ENCODE results near the gene THUMPD2. TPM values are rescaled to one million over a fixed set of nuclear protein-coding genes. Genes with fewer than 3 reads are reported as not detected.

Gene THUMPD2, protein sequence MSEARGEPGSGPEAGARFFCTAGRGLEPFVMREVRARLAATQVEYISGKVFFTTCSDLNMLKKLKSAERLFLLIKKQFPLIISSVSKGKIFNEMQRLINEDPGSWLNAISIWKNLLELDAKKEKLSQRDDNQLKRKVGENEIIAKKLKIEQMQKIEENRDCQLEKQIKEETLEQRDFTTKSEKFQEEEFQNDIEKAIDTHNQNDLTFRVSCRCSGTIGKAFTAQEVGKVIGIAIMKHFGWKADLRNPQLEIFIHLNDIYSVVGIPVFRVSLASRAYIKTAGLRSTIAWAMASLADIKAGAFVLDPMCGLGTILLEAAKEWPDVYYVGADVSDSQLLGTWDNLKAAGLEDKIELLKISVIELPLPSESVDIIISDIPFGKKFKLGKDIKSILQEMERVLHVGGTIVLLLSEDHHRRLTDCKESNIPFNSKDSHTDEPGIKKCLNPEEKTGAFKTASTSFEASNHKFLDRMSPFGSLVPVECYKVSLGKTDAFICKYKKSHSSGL
- 13.6 to 19.6 TPM (median 14.7 TPM) in 3 replicates for total RNA-seq (2021)
- Bru-seq, nascent RNA: percentile 94 among the genes with signal in this experiment
- long read RNA-seq, experiment 1, transcript THUMPD2-201 (11 exons, 2,089 nt): minor isoform, 7 of 120 reads
- long read RNA-seq, experiment 1, transcript THUMPD2-204 (10 exons, 1,970 nt): major isoform, 72 of 120 reads
- long read RNA-seq, experiment 1, partial matches to known transcripts: 6 of 120 reads
- long read RNA-seq, experiment 1, other reads (novel, unspliced or antisense): 34 of 120 reads
- long read RNA-seq, experiment 2, transcript THUMPD2-204 (10 exons, 1,970 nt): major isoform, 19 of 35 reads
- long read RNA-seq, experiment 2, partial matches to known transcripts: 3 of 35 reads
- long read RNA-seq, experiment 2, other reads (novel, unspliced or antisense): 10 of 35 reads
- long read RNA-seq, experiment 3, transcript THUMPD2-201 (11 exons, 2,089 nt): minor isoform, 7 of 122 reads
- long read RNA-seq, experiment 3, transcript THUMPD2-204 (10 exons, 1,970 nt): major isoform, 79 of 122 reads
- long read RNA-seq, experiment 3, partial matches to known transcripts: 11 of 122 reads
- long read RNA-seq, experiment 3, other reads (novel, unspliced or antisense): 24 of 122 reads

DNA sequence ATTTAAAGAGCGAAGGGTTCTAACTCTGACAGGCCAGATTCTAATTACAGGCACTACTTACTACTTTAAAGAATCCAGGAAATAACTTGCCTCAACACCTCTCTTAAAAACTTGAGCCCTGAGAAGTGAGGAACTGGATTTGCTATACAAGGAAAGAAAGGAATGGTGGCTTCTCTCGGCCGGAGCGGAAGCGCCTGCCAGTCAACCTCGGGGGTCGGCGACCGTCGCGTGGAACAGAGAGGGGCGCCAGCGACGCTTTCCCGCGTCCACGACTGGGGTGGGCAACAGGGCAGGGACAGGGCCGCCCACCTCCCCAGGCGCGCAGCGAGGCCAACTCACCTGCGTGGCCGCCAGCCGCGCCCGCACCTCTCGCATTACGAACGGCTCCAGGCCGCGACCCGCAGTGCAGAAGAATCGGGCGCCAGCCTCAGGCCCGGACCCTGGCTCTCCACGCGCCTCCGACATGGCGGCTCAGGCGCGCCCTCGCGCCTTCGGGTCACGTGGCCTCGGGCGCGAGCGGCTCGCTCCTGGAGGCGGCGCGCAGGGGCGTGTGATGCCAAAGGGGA lies at the start of gene THUMPD2:
Gene THUMPD2, minus strand, starts transcription at position 484 of the 566 bp plus-strand sequence. Its CDS starts 19 bp downstream, at position 465.
- Mint-ChIP-seq H3K36me3 (peaks cover 9% of the 10 kb centered on the region), H3K4me3 (peak within 1 kb of the TSS; percentile 95), H3K27me3 (ENCODE audit: low read depth) (peaks cover 3% of the 10 kb centered on the region; the same call in 1 of the 2 replicates), H3K4me1 (peaks cover 56% of the 10 kb centered on the region), H3K27ac (peak within 1 kb of the TSS; percentile 89), H3K9me3 (peaks cover 4% of the 10 kb centered on the region)
- ATAC-seq (peak; percentile 87), DNase-seq (ENCODE audit: low spot score) (peak; percentile 80)
- ChIA-PET CTCF (interaction anchor here (1.8 kb wide), 1 partner anchor 185 kb away, joined by 7 read pairs; no protein-coding TSS in a partner anchor), POLR2A (no interaction called here)
- TF ChIP-seq, protein P1, sequence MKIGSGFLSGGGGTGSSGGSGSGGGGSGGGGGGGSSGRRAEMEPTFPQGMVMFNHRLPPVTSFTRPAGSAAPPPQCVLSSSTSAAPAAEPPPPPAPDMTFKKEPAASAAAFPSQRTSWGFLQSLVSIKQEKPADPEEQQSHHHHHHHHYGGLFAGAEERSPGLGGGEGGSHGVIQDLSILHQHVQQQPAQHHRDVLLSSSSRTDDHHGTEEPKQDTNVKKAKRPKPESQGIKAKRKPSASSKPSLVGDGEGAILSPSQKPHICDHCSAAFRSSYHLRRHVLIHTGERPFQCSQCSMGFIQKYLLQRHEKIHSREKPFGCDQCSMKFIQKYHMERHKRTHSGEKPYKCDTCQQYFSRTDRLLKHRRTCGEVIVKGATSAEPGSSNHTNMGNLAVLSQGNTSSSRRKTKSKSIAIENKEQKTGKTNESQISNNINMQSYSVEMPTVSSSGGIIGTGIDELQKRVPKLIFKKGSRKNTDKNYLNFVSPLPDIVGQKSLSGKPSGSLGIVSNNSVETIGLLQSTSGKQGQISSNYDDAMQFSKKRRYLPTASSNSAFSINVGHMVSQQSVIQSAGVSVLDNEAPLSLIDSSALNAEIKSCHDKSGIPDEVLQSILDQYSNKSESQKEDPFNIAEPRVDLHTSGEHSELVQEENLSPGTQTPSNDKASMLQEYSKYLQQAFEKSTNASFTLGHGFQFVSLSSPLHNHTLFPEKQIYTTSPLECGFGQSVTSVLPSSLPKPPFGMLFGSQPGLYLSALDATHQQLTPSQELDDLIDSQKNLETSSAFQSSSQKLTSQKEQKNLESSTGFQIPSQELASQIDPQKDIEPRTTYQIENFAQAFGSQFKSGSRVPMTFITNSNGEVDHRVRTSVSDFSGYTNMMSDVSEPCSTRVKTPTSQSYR (CRISPR knock-in tag; IDR thresholded peaks at IDR 0.05): peak; percentile 65; the same call in 1 of the 2 replicates
- TF ChIP-seq ZNF423 (CRISPR knock-in tag; IDR thresholded peaks at IDR 0.05) (0 out of 2 replicates have a peak, but pooled peaks have one; percentile 5), ATF1 (CRISPR knock-in tag; IDR thresholded peaks at IDR 0.05) (peak; percentile 93), ZNF263 (CRISPR knock-in tag; IDR thresholded peaks at IDR 0.05; ENCODE audit: low read depth) (no peak; the same call in 1 of the 2 replicates), ELF4 (CRISPR knock-in tag; IDR thresholded peaks at IDR 0.05; ENCODE audit: low read depth) (peak; percentile 80), ZMAT4 (CRISPR knock-in tag; IDR thresholded peaks at IDR 0.05) (no peak), SMAD3 (CRISPR knock-in tag; IDR thresholded peaks at IDR 0.05; ENCODE audit: borderline replicate concordance) (peak; percentile 86; the same call in 1 of the 2 replicates), MYBL2 (CRISPR knock-in tag; IDR thresholded peaks at IDR 0.05) (peak; percentile 91; the same call in 1 of the 2 replicates), AFF4 (CRISPR knock-in tag; IDR thresholded peaks at IDR 0.05; ENCODE audit: borderline replicate concordance) (peak; percentile 66; the same call in 1 of the 2 replicates), MAX (CRISPR knock-in tag; IDR thresholded peaks at IDR 0.05) (peak; percentile 97), ZNF425 (CRISPR knock-in tag; conservative IDR thresholded peaks at IDR 0.05) (no peak), ZNF121 (CRISPR knock-in tag; IDR thresholded peaks at IDR 0.05) (0 out of 2 replicates have a peak, but pooled peaks have one; percentile 21), NFE2L1 (CRISPR knock-in tag; IDR thresholded peaks at IDR 0.05) (0 out of 2 replicates have a peak, but pooled peaks have one; percentile 67), MXD4 (CRISPR knock-in tag; IDR thresholded peaks at IDR 0.05; ENCODE audit: borderline replicate concordance) (peak; percentile 55; the same call in 1 of the 2 replicates), FOXK1 (CRISPR knock-in tag; IDR thresholded peaks at IDR 0.05) (peak; percentile 72; the same call in 1 of the 2 replicates), ZSCAN18 (CRISPR knock-in tag; IDR thresholded peaks at IDR 0.05) (no peak), KAT7 (CRISPR knock-in tag; IDR thresholded peaks at IDR 0.05; ENCODE audit: borderline replicate concordance) (peak; percentile 89)
- TF ChIP-seq, protein P2, sequence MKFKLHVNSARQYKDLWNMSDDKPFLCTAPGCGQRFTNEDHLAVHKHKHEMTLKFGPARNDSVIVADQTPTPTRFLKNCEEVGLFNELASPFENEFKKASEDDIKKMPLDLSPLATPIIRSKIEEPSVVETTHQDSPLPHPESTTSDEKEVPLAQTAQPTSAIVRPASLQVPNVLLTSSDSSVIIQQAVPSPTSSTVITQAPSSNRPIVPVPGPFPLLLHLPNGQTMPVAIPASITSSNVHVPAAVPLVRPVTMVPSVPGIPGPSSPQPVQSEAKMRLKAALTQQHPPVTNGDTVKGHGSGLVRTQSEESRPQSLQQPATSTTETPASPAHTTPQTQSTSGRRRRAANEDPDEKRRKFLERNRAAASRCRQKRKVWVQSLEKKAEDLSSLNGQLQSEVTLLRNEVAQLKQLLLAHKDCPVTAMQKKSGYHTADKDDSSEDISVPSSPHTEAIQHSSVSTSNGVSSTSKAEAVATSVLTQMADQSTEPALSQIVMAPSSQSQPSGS (CRISPR knock-in tag; IDR thresholded peaks at IDR 0.05; ENCODE audit: borderline replicate concordance, low read depth): no peak
- TF ChIP-seq, protein P3, sequence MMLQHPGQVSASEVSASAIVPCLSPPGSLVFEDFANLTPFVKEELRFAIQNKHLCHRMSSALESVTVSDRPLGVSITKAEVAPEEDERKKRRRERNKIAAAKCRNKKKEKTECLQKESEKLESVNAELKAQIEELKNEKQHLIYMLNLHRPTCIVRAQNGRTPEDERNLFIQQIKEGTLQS (CRISPR knock-in tag; conservative IDR thresholded peaks at IDR 0.05): no peak
